HG03066 (cell line): ENCODE data around the gene HPCAL1.

Experiments
- ATAC-seq: cut with Tn5 transposase; IDR thresholded peaks from one replicate; pipeline ENCODE4 v1.9.1; 2021; ENCODE audit warnings: low read depth; ENCODE audit not compliant: unreplicated experiment

Gene HPCAL1

DNA sequence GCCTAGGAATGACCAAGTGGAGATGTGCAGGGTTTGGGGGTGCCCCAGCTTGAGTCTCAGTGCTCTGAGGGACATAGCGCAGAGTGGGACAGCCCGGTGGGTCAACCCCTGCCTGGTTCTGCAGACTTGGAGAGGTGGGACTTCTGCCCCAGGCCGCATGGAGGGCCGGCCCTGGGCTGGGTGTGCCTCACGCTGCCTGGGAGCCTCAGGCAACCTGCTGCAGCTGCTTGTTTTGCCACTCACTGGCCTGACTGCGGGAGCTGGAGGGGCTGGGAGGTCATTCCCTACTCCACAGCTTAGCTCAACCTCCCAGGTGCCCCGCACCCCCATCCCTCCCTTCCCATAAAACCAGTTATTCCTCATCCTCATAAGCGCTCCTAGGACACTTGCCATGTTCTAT is 112.3 kb downstream of the HPCAL1 start:
- no peak for ATAC-seq

DNA sequence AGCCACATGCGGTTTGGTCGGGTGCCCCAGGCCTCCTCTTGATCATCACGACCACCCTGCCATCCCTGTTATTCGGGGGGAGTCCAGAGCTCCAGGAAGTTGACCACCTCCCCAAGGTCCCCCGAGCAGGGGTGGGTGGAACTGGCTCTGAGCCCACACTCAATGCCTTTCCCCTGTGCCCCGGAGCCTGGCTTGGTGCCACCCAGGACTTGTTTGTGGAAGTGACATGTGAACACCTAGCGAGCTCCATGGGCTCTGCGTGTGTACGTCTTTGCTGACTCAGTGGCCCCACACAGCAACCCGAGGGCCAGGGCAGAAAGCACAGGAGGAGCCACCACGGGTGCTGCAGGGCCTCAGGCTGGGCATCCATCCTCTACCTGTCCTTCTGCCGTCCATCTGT is 112.9 kb downstream of the HPCAL1 start:
- no peak for ATAC-seq

DNA sequence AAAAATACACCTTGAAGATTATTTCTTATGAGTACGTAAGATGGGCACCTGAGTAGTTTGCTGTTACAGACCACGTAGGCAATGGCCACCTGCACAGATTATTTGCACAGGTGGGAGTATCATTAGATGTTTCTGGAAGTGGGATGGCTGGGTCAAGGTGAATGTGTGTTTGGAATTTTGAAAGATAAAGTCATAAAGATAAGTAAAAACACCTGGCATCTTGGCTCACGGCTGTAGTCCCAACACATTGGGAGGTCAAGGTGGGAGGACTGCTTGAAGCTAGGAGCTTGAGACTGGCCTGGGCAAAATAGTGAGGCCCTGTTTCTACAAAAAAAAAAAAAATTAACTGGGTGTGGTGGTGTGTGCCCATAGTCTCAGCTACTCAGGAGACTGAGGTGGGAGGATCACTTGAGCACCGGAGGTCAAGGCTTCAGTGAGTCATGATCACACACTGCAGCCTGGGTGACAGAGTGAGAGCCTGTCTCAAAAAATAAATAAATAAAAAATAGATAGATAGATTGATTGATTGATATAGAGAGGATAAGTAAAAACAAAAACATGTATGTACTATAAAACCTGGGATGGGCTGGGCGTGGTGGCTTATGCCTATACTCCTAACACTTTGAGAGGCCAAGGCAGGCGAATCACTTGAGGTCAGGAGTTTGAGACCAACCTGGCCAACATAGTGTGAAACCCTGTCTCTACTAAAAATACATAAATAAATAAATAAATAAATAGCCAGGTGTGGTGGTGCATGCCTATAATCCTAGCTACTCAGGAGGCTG is 115.0 kb downstream of the HPCAL1 start:
- no peak for ATAC-seq

DNA sequence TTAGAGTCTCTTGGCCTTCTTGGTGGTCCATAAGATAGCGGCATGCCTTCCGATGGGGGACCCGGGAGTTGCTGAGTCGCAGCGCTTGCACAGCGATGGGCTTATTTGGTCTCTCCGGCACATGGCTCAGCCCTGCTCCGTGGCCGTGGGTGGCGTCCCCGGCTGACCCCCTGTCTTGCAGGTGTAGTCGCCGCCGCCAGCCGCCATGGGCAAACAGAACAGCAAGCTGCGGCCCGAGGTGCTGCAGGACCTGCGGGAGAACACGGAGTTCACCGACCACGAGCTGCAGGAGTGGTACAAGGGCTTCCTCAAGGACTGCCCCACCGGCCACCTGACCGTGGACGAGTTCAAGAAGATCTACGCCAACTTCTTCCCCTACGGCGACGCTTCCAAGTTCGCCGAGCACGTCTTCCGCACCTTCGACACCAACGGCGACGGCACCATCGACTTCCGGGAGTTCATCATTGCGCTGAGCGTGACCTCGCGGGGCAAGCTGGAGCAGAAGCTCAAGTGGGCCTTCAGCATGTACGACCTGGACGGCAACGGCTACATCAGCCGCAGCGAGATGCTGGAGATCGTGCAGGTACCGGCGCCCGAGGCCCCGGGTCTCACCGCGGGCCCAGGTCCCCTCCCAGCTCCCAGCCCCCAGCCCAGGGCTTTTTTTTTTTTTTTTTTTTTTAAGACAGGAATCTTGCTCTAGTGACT is 117.0 kb downstream of the HPCAL1 start:
- ATAC-seq = no peak

DNA sequence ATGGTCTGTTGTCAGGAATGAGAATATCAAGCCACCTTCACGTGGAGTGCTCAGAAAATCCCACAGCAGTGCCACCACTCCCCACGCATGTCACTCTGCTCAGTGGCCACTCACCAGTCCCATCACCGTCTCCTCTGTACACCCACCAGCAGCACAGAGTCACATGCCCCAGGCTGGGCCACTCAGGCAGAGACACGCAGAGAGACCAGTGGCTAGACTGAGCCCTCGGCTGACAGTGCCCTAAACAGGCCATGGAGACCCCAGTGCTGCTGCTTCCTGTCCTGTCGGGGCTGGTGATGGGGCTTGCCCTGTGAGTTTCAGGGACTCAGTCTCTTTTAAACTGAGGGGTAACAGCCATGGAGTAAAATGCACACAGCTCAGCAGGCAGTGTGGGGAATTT is 119.5 kb downstream of the HPCAL1 start:
- no peak for ATAC-seq

DNA sequence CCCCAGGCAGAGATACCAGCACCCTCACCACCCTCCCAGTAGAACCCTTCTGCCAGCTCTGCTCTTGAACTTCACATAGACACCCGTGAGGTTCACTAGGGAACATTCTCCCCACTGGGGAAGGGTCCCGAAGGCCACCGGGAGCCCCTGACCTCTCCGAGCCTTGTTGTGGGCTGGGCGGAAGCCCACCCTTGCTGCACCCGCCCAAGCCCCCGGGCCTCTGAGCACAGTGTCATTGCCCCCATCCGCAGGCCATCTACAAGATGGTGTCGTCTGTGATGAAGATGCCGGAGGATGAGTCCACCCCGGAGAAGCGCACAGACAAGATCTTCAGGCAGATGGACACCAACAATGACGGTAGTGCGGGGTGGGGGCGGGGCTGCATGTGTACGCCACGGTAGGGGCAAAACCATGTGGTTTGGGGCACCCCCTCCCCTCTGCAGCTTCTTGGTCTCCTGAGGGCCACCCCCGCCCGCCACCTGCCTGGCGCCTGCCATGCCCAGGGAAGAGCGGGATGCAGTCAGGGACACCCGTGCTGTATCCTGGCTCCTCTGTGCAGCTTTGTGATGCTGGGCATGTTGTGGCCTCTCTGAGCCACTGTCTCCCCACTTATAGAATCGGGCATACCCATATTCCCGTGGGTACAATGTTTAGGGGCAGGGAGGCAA is 120.2 kb downstream of the HPCAL1 start:
- no peak for ATAC-seq

DNA sequence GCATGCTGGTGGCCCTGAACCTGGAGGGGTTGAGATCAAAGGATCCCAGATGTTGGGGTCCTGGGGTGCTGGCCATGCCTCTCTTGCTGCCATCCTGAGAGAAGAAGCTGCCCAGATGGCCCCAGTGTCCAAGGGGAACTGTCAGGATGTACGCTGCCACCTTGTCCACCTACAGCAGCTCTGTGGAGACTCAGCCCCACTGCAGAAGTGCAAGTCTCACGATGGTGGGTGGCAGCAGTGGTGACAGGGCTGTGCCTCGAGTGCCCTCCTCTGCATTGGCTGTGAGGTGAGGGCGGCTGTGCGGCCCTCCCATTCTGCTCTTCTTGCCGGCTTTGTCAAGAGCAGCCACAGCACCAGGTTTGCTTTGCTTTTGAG is 120.7 kb downstream of the HPCAL1 start:
- no peak for ATAC-seq

DNA sequence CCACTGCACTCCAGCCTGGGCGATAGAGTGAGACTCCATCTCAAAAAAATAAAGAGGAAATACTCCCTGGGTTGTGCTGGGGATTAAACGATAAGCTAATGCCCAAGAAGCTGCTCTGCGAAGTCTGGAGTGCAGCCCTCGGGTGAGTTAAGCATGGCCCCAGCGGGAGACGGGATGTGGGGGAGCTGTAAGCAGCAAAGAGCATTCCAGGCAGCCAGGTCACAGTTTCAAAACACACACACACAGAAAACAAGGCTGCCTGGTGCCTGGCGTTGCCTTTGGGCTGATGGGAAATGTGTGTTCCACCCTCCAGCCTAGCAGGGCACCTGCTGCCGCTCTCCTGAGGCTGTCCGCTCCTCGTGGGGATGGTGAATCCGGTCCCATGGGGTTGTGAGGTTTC is 121.3 kb downstream of the HPCAL1 start:
- ATAC-seq = no peak

DNA sequence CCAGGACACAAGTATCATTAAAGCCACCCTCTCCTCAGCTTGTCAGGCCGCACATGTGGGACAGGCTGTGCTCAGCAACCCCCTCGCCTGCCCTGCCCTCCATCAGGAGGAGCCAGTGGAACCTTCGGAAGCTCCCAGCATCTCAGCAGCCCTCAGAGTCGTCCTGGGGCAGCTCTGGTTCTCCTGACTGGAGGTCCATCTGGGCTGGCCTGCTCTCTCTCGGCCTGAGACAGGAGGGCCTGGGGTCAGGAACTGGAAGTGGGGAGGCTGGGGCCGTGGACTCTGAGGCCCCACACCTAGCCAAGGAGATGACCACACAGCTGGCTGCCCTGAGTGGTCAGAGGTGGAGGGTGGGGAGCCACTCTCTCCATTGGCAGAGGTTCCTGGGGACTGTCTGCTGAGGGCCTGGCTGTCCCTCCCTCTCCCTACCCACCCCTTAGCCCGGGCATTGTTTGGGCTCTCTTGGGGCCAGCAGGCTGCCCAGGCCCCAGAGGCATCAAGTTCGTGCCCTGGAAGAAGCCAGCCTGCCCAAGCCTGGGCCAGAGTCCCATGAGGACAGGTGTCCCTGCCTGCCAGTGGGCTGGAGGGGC is 122.3 kb downstream of the HPCAL1 start:
- no peak for ATAC-seq

DNA sequence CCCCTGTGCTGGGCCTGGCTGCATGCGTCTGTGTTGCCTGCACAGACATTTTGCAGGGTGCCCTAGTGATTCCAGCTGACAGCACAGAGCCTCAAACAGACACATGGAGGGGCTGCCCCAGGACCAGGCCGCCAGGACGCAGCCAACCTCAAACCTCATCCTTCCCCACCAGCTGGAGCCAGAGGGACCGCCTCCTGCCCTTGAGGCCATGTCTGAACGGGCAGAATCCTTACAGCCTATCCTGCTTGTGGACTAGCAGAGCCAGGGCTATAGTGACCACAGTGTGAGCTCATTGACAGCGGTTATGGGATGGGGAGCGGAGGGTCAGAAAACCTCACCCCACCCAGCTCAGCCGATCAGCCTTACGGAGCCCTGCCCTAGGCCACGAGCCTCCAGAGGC is 123.0 kb downstream of the HPCAL1 start:
- ATAC-seq = no peak

DNA sequence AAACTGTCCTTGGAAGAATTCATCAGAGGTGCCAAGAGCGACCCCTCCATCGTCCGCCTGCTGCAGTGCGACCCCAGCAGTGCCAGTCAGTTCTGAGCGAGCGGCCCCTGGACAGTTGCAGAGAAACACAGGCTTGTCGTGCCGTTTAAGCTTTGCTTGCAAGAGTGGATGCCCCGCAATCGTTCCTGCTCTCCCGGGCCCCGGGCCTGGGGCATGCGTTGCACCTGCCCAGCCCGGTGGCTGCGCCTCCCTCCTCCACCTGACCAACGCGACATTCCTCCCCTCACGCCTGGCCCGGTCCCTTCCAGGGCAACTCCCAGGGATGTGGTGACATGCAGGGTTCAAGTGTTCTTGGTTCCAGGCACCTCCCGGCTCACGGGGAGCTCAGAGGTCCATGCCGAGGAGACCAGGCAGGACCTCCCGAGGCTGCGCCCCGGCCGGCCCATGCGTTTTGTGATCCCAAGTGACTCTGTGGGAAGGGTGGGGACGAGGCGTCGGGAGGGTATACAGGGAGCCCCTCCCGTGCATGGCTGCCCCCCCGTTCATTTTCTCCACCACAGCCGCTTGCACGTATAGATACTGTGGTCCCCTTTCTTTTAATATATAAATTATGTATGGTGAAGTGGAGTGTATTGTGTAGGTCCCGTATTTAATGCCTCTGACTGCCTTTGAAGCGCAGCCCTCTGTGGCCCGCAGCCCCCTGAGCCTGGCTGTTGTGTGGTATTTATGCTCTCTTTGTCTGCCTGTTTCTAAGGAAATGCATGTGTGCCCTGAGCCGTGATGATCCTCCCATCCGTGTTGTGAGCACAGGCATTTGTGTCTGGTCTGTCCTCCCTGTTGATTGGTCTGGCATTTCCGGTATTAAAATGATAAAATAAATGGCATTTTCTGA is 124.3 kb downstream of the HPCAL1 start:
- ATAC-seq = no peak

DNA sequence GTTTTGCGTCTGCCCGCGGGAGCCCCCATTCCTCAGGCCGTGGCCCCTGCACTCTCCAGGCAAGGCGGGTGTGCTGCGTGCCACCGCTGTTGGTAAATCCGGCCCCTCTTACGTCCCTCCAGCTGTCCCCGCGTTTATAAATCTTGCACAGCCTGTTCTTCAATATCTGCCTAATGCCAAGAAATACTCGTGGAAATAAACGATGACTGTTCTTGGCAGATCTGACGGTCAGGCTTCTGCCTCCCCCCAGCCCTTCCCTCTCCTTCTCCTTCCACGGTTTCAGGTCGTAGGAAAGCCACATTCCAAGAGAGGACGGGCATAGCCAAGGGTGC is 124.9 kb downstream of the HPCAL1 start:
- ATAC-seq = no peak

DNA sequence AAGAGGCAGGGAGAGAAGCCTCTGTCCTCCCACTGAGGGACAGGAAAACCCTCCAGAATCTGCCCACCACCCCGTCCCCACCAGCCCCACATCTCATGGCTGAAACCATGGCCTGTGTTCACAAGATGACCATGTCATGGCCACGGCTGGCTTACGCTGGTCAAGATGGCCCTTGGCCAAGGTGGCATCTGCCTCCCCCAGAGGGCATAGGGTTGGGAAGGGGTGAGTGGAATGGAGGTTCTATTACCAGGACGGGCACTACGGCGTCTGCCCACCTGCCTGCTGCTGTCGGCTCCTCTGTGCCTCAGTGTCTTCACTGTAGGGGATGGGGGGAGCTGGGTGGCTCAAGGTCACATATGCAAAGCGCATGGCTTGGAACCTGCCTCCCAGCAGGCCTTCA is 125.7 kb downstream of the HPCAL1 start:
- ATAC-seq = no peak

DNA sequence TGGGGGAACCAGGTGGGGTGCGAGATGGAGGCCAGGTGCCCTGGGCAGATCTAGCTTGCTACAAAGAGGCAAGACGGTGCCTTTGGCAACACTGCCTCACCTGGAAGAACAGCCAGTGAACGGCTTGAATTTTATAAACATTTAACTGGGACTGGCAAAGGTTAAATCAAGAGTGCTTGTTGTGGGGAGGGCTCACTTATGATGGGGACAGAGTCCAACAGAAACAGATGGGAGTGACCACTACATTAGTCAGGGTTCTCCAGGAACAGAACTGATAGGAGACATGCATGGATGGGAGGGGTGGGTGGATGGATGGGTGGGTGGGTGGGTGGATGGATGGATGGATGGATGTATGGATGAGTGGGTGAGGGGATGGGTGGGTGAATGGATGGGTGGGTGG is 126.2 kb downstream of the HPCAL1 start:
- no peak for ATAC-seq

DNA sequence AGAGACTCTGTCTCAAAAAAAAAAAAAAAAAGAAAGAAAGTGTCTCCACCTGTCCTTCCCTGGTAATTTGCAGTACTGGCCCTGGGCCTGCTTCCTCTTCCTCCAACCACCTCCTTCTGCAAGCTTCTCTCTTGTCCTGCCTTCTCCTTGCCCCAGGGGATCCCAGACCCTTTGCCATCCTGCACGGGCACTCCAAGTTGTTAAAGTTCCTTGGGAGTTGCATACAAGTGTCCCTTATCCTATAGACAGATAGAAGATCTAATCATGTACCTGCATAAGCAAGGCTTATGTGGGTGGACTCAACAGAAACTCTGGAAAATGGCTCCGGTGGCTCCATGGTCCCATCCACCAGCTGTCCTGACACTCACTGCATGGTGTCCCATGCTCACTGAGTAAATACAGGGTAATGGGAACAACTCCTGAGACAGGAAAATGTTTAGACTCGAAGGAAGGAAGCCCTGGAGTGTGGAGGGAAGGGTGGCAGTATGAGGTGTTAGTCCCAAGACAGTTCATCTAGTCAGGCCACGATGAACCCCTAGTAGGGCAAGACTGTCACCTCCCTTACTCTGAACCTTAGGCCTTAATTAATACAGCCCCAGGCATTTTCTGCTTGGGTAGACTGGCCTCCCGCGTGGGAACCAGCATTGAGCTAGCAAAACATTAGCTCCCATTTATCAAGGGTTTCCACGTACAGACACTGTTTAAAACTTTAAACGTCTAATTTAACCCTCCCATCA is 128.3 kb downstream of the HPCAL1 start:
- no peak for ATAC-seq

DNA sequence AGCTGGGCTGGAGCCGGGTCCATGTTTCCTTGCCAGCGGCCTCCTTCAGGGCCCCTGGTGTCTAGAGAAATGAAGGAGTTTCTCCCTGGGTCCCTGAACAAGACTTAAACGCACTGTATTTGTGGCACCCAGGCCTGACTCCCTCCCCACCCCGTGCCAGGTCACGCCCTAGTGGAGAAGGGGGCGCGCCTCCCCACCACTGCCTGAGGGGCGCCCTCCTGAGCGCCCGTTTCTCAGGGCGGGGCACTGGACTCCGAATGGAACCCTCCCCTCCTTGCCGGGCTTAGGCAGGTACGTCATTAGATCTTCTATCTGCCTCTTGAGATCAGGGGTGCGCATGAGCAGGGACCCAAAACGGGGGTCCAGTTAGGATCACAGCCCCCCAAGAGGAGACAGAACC is 129.1 kb downstream of the HPCAL1 start:
- ATAC-seq = no peak

DNA sequence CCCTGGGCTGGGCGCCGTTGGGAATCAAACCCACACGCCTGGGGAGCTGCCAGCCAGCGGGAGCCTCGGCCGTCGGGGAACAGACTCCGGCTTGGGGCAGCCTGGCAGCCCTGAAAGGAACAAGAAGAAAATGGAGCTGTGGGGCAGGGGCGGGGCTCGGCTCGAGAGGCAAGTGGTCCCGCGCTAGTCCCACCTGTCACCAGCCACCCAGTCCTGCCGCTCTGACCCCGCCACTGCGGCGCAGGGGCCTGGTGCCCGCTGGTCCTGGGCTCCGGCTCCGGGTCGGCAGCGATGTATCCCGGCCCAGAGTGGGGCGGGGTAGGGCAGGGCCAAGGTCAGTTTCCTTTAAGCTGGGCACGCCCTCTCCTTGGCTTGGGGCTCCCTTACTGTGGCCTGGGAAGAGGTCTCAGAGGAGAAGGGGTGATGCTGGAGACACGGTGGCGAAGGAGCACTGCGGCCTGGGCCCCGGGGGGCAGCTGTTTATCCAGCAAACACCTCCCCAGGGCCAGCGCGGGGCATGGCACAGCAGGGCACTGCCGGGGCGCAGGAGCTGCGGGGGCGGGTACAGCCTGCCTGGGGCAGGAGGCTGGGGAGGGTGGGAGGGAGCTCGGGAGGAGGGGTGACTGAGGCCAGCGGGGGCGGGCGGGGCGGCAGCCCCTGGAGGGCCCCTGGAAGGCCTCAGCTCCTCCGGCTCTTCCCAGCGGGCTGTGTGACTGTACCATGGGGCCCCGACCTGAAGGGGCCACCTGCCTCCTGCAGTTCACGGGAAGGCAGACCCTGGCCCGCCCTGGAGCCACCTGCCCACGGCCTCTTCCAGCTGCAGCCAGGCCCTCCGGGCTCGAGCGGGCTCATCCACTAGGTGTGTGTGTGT is 129.8 kb downstream of the HPCAL1 start:
- ATAC-seq = no peak

DNA sequence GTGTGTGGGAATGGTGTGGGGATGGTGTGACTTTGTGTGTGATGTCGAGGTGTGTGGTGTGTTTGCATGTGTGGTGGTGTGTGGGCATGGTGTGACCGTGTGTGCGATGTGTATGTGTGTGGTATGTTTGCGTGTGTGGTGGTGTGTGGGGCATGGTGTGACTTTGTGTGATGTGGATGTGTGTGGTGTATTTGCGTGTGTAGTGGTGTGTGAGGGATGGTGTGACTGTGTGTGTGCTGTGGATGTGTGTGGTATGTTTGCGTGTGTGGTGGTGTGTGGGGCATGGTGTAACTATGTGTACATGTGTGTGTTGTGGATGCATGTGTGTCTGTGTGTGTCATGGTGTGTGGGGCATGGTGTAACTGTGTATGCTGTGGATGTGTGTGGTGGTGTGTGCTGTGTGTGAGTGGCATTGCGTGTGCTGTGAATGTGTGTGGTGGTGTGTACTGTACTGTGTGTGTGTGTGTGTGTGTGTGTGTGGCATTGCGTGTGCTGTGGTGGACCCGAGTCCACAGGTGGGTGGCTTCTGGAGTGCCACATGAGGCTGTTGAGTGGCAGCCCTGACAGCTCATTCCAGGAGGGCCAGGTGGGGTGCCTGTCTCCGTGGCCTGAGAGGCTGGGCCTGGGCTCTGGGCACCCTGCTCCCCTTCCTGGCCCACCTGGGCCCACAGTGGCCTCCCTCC is 130.7 kb downstream of the HPCAL1 start:
- ATAC-seq = no peak
